ENCODE data around the gene MACROD2. TPM values are rescaled to one million over a fixed set of nuclear protein-coding genes. Genes with fewer than 3 reads are reported as not detected.

The MACROD2 gene
- total and polyA plus RNA-seq, 2 experiments from 2014 or later = 2.8 to 4.3 TPM

DNA sequence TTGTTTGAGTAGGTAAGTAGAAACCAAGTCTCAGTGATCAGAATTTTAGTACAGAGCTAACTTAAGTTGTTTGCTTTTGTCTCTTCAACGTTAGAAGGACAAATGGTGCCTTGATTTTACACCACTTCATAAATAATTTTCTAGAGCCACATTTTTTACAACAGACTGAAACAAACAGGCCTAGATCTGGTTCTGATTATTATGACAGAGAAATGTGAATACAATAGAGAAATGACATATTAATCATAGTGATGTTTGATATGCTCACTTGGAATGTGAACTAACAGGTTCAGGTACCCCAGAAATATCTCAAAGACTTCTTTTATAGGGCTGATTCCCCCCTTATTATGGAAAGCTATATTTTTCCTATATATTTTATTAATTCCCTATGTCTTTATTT lies 1817.4 kb downstream of the MACROD2 start:
- no peaks in the 10 kb centered on the region for H3K4me1 Mint-ChIP-seq
- TF ChIP-seq STAT1 (IDR thresholded peaks at IDR 0.05; ENCODE audit: unreplicated experiment) (no peak), EZH2phosphoT487 (IDR thresholded peaks at IDR 0.05; ENCODE audit: unreplicated experiment) (no peak), CREB1 (CRISPR knock-in tag; IDR thresholded peaks at IDR 0.05; ENCODE audit: low read depth) (no peak), JUNB (IDR thresholded peaks at IDR 0.05; ENCODE audit: unreplicated experiment) (no peak)
- TF ChIP-seq, protein P1, sequence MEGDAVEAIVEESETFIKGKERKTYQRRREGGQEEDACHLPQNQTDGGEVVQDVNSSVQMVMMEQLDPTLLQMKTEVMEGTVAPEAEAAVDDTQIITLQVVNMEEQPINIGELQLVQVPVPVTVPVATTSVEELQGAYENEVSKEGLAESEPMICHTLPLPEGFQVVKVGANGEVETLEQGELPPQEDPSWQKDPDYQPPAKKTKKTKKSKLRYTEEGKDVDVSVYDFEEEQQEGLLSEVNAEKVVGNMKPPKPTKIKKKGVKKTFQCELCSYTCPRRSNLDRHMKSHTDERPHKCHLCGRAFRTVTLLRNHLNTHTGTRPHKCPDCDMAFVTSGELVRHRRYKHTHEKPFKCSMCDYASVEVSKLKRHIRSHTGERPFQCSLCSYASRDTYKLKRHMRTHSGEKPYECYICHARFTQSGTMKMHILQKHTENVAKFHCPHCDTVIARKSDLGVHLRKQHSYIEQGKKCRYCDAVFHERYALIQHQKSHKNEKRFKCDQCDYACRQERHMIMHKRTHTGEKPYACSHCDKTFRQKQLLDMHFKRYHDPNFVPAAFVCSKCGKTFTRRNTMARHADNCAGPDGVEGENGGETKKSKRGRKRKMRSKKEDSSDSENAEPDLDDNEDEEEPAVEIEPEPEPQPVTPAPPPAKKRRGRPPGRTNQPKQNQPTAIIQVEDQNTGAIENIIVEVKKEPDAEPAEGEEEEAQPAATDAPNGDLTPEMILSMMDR (conservative IDR thresholded peaks at IDR 0.05; ENCODE audit: low read depth in 2 of 2) = no peak
- Histone ChIP-seq H3K4me1 (ENCODE audit: insufficient read depth) (no peaks in the 10 kb centered on the region), H3F3A (replicated peaks; ENCODE audit: low read depth) (no peaks in the 10 kb centered on the region), H4K20me1 (replicated peaks; ENCODE audit: insufficient read depth) (no peaks in the 10 kb centered on the region), H3K27me3 (ENCODE audit: insufficient read depth) (no peaks in the 10 kb centered on the region), H3K4me2 (no peak overlapping the region), H2AFZ (no peak overlapping the region), H3K9me2 (ENCODE audit: insufficient read depth) (peaks cover 1% of the 10 kb centered on the region; the same call in 1 of the 2 replicates), H3K79me2 (replicated peaks; ENCODE audit: insufficient read depth) (no peaks in the 10 kb centered on the region), H3K36me3 (ENCODE audit: insufficient read depth) (no peaks in the 10 kb centered on the region; the same call in none of the 2 replicates), H3K27ac (ENCODE audit: low read depth) (no peak overlapping the region), H3K4me3 (no peak overlapping the region)
- peaks cover 5% of the 10 kb centered on the region for H3K36me3 Mint-ChIP-seq (ENCODE audit: low read depth)
- ATAC-seq (no peak), DNase-seq (ENCODE audit: low spot score) (no peak)
- peaks cover 12% of the 10 kb centered on the region for H3K9me3 Mint-ChIP-seq
- H3K4me3 Mint-ChIP-seq = no peak overlapping the region
- no peaks in the 10 kb centered on the region for H3K27me3 Mint-ChIP-seq (ENCODE audit: insufficient read depth, low read depth, poor library complexity)
- no peak overlapping the region for H3K27ac Mint-ChIP-seq

GRCh38 chr20:15814360-15814759 lies 1819.0 kb downstream of the MACROD2 start:
- H3K4me3 Mint-ChIP-seq = no peak overlapping the region
- peaks cover 8% of the 10 kb centered on the region for H3K4me1 Mint-ChIP-seq
- Histone ChIP-seq H4K20me1 (replicated peaks; ENCODE audit: insufficient read depth) (no peaks in the 10 kb centered on the region), H3K36me3 (ENCODE audit: insufficient read depth) (no peaks in the 10 kb centered on the region), H2AFZ (no peak overlapping the region), H3K4me2 (no peak overlapping the region), H3K9me2 (ENCODE audit: insufficient read depth) (peaks cover 7% of the 10 kb centered on the region), H3K27ac (ENCODE audit: low read depth) (no peak overlapping the region), H3K4me1 (ENCODE audit: insufficient read depth) (peaks cover 5% of the 10 kb centered on the region; the same call in 1 of the 2 replicates), H3K27me3 (ENCODE audit: insufficient read depth) (no peaks in the 10 kb centered on the region), H3K79me2 (replicated peaks; ENCODE audit: insufficient read depth) (no peaks in the 10 kb centered on the region), H3F3A (replicated peaks; ENCODE audit: low read depth) (no peaks in the 10 kb centered on the region), H3K4me3 (no peak overlapping the region)
- H3K27ac Mint-ChIP-seq = no peak overlapping the region
- DNase-seq (ENCODE audit: low spot score) (no peak), ATAC-seq (no peak)
- H3K27me3 Mint-ChIP-seq (ENCODE audit: insufficient read depth, low read depth, poor library complexity) = no peaks in the 10 kb centered on the region
- H3K9me3 Mint-ChIP-seq = peaks cover 2% of the 10 kb centered on the region; the same call in 2 of the 3 replicates
- H3K36me3 Mint-ChIP-seq (ENCODE audit: low read depth) = no peaks in the 10 kb centered on the region
- TF ChIP-seq EZH2phosphoT487 (IDR thresholded peaks at IDR 0.05; ENCODE audit: unreplicated experiment) (no peak), JUNB (IDR thresholded peaks at IDR 0.05; ENCODE audit: unreplicated experiment) (no peak), EZH2 (IDR thresholded peaks at IDR 0.05; ENCODE audit: low read depth, unreplicated experiment) (no peak), REST (IDR thresholded peaks at IDR 0.05; ENCODE audit: unreplicated experiment) (no peak), CREB1 (CRISPR knock-in tag; IDR thresholded peaks at IDR 0.05; ENCODE audit: low read depth) (no peak), NANOG (IDR thresholded peaks at IDR 0.05; ENCODE audit: borderline replicate concordance) (no peak), ZNF331 (CRISPR knock-in tag; IDR thresholded peaks at IDR 0.05; ENCODE audit: low read depth) (no peak), POLR2AphosphoS5 (IDR thresholded peaks at IDR 0.05; ENCODE audit: low read depth) (no peak)
- TF ChIP-seq, protein P1 (conservative IDR thresholded peaks at IDR 0.05; ENCODE audit: low read depth in 2 of 2) = no peak
- TF ChIP-seq, protein P2, sequence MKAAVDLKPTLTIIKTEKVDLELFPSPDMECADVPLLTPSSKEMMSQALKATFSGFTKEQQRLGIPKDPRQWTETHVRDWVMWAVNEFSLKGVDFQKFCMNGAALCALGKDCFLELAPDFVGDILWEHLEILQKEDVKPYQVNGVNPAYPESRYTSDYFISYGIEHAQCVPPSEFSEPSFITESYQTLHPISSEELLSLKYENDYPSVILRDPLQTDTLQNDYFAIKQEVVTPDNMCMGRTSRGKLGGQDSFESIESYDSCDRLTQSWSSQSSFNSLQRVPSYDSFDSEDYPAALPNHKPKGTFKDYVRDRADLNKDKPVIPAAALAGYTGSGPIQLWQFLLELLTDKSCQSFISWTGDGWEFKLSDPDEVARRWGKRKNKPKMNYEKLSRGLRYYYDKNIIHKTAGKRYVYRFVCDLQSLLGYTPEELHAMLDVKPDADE (IDR thresholded peaks at IDR 0.05) = no peak

Measured in GM23338 (cell line).